ENCODE measurements around the gene C19orf47.

The C19orf47 gene

DNA sequence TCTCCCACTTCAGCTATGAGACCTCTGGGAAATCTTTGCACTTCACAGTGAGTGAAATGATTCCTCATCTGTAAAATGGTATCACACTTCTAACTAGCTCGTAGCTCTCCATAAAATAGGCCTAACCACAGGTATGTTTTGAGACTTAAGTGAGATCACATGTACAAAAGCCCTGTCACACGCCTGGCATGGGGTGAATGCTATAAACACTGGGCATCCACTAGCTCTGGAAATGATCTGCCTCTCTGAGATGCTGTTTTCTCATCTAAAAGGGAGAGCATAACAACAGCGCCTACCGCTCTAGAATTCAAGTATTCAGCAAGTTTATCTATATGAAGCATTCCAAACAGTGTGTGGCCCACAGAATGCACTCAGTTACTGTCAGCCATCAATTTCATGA, 65.3 kb downstream of the C19orf47 start:
- H3K27ac ChIP-seq, result peak overlapping the region; percentile 90

DNA sequence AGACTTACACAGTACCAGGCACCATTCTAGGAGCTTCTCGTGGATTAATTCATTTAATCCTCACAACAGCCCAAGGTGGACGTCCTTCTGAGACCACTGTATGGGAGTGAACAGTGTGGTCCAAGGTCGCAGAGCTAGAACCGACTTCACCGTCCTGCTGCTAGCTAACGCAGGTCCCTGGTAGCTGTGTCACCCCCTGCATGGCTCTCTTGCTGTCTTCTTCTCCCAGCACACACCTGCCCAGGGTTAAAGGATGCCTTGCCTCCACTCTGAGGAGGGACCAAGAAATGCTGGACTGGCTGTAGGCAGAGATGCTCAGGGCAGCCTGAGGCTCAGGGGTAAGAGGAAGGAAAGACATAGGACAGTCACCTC, 66.0 kb downstream of the C19orf47 start:
- H3K27ac ChIP-seq, result peak overlapping the region; percentile 90
- TF ChIP-seq, protein P1, sequence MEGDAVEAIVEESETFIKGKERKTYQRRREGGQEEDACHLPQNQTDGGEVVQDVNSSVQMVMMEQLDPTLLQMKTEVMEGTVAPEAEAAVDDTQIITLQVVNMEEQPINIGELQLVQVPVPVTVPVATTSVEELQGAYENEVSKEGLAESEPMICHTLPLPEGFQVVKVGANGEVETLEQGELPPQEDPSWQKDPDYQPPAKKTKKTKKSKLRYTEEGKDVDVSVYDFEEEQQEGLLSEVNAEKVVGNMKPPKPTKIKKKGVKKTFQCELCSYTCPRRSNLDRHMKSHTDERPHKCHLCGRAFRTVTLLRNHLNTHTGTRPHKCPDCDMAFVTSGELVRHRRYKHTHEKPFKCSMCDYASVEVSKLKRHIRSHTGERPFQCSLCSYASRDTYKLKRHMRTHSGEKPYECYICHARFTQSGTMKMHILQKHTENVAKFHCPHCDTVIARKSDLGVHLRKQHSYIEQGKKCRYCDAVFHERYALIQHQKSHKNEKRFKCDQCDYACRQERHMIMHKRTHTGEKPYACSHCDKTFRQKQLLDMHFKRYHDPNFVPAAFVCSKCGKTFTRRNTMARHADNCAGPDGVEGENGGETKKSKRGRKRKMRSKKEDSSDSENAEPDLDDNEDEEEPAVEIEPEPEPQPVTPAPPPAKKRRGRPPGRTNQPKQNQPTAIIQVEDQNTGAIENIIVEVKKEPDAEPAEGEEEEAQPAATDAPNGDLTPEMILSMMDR (IDR thresholded peaks at IDR 0.05), result no peak
- no peak for TF ChIP-seq ZFX (IDR thresholded peaks at IDR 0.05; ENCODE audit: borderline replicate concordance)

More for the DNA sequence above, 65.3 kb downstream of the C19orf47 start:
- no peak for TF ChIP-seq ZFX (IDR thresholded peaks at IDR 0.05; ENCODE audit: borderline replicate concordance)
- TF ChIP-seq, protein P1 (IDR thresholded peaks at IDR 0.05), result no peak

DNA sequence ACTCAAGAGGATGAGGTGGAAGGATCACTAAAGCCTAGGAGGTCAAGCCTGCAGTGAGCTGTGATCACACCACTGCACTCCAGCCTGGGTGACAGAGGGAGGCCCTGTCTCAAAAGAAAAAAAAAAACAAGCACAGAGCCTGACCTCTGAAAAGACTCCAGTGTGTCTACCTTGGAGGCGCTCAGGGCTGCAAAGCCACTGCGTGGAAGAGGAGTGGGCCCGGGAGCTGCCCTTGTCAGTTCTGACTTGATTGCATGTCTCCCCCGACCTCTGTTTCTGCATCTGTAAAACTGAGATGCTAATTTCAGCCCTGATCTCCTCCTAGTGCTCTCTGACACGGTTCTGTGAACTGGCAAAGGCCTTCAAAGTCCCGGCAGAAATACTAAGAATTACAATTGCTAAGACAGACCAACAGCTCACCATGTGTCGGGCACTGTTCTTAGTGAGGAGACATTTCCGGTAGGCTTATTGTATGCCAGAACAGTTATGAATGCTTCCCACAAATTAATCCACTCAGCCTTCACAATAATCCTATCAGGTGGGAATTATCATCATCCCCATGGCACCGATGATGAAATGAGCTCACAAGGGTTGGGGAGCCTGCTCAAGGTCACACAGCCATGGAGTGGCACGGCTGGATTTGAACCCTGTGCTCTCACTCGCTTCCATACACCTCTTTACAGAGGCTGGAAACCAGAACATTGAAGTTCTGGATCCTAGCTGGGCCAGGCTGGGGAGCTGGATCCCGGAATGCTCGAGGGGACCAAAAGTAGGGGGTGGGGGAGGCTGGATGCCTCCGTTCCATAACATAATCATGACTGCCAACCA, 66.6 kb downstream of the C19orf47 start:
- H3K27ac ChIP-seq, result peak overlapping the region; percentile 90
- TF ChIP-seq, protein P1 (IDR thresholded peaks at IDR 0.05), result no peak
- no peak for TF ChIP-seq ZFX (IDR thresholded peaks at IDR 0.05; ENCODE audit: borderline replicate concordance)

GRCh38 chr19:40280608-40281221, 67.5 kb downstream of the C19orf47 start:
- peak overlapping the region; percentile 90 for H3K27ac ChIP-seq
- TF ChIP-seq ZFX (IDR thresholded peaks at IDR 0.05; ENCODE audit: borderline replicate concordance), result no peak
- TF ChIP-seq, protein P1 (IDR thresholded peaks at IDR 0.05), result 0 out of 2 replicates have a peak, but pooled peaks have one; percentile 5

- TF ChIP-seq, protein P1 (IDR thresholded peaks at IDR 0.05), result no peak
- TF ChIP-seq ZFX (IDR thresholded peaks at IDR 0.05; ENCODE audit: borderline replicate concordance), result no peak
- peak overlapping the region; percentile 90 for H3K27ac ChIP-seq
These were observed 68.2 kb downstream of the C19orf47 start for GRCh38 chr19:40279761-40280607.

DNA sequence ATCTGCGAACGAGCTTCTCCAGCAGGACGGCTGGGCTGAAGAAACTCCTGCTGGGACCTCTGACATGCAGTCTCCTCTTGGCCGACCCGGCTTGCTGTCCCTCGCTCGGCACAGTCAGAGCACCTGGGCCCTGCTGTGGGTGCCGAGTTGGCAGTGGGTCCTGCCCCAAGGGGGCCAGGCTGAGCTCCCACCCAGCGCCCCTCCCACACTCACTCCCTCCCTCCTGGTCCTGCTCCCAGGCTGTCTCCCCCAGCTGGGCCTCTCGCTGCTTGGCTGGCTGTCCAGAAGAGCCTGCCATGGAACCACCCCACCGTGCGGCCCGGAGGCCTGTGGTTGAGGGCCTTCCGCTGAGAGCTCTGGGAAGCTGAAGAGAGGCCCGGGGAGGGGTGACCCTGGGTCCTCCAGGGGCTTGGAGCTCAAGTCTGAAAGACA, 69.1 kb downstream of the C19orf47 start:
- TF ChIP-seq ZFX (IDR thresholded peaks at IDR 0.05; ENCODE audit: borderline replicate concordance), result no peak
- TF ChIP-seq, protein P1 (IDR thresholded peaks at IDR 0.05), result no peak
- no peak overlapping the region for H3K27ac ChIP-seq

Data from 22Rv1 (cell line).